CD4-positive, alpha-beta T cell treated with Interleukin-6 for 4 hours (primary cell): Measurements from ENCODE around the gene CCL4L2.
"Not testable (repeated sequence)": the region's sequence is repeated elsewhere in the genome, so short reads cannot be mapped to it uniquely, and the experiment has no call there.

Experiments used
- DNase-seq: peaks from one replicate; pipeline ENCODE4 v3.0.0-alpha.2; 2020; ENCODE audit warnings: mixed read lengths

The CCL4L2 gene

GRCh38 chr17:36210439-36211211, at the start of gene CCL4L2:
Gene CCL4L2 (plus strand): TSS chr17:36211063.
- DNase-seq: not testable (repeated sequence)

- DNase-seq: not testable (repeated sequence)
These were observed 42.0 kb upstream of the CCL4L2 start for GRCh38 chr17:36168836-36169235.

- not testable (repeated sequence) for DNase-seq
These were observed 34.3 kb upstream of the CCL4L2 start, which contains the start of gene TBC1D3B for GRCh38 chr17:36176536-36176935. Gene TBC1D3B (minus strand): TSS chr17:36176636. CDS start chr17:36175050, 1,586 bp downstream.

- not testable (repeated sequence) for DNase-seq
These were observed 29.3 kb upstream of the CCL4L2 start for GRCh38 chr17:36181446-36182175.

DNA sequence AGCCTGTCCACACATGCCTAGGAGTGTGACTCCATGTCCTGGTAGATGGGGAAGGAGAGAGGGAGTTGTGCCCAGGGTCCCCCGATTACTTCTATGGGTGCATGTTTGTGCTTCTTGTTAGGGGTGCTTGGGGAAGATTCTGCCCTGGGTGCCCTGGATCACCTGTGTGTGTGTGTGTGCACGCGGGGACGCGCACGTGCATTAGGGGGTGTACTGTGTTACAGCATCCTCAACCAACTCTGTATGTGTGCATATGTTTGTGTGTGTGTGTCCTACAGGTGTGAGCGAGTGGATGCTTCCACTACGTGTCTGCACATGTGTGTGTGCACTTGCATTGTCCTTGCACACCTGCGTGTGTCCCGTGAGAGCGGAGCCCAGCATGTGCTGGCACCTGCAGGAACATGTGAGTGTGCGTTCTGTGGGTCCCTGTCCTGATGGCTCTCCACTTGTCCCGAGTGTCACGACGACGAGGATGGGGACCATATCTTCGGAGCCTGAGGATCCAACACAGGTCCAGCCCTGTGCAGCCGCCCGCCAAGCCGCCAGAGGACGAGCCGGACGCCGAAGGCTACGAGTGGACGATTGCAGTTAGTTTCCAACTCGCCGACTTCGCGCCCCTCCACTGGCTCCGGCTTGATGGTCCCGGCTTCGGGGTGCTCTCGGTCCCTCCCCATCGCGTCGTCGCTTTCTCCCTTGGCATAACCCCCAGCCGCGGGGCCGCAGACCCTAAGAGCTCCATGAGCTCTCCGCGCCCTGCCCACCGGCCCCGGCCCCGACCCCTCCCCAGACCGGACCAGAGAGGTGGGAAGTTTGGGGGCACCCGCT, 28.5 kb upstream of the CCL4L2 start:
- no peak for DNase-seq

- DNase-seq: no peak
These were observed 27.6 kb upstream of the CCL4L2 start for GRCh38 chr17:36183001-36183971.

DNA sequence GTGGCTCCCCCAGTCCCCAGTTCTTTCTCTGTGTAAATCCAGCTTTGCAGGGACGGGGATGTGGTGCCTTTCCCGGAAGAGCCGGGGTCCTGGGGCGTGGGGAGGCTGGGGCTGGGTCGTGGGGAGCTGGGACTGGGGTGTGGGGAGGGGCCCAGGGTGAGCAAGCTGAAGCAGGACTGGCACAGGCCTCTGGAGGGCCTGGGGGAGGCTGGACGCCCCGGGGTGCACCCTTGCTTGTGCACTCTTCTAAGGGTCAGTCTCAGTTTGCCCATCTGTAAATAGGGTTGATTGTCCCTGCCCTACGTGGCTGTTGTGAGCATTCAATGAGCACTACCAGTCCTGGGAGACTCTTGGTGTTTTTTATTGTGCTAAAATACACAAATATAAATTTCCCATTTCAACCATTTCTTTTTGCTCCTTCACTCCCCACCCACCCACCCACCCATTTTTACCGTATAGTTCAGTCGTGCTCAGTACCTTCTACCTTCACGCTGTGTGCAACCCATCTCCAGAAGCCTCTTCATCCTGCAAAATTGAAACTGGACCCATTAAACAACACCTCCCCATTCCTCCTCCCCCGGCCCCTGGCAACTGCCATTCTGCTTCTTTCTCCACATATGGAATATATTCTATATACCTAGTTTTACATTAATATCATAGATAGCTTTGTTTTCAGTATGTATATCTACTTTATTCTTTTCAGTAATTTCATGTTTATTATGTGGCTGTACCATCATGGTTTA, 26.7 kb upstream of the CCL4L2 start:
- DNase-seq: no peak

GRCh38 chr17:36185416-36185815, 25.4 kb upstream of the CCL4L2 start:
- DNase-seq: no peak

DNA sequence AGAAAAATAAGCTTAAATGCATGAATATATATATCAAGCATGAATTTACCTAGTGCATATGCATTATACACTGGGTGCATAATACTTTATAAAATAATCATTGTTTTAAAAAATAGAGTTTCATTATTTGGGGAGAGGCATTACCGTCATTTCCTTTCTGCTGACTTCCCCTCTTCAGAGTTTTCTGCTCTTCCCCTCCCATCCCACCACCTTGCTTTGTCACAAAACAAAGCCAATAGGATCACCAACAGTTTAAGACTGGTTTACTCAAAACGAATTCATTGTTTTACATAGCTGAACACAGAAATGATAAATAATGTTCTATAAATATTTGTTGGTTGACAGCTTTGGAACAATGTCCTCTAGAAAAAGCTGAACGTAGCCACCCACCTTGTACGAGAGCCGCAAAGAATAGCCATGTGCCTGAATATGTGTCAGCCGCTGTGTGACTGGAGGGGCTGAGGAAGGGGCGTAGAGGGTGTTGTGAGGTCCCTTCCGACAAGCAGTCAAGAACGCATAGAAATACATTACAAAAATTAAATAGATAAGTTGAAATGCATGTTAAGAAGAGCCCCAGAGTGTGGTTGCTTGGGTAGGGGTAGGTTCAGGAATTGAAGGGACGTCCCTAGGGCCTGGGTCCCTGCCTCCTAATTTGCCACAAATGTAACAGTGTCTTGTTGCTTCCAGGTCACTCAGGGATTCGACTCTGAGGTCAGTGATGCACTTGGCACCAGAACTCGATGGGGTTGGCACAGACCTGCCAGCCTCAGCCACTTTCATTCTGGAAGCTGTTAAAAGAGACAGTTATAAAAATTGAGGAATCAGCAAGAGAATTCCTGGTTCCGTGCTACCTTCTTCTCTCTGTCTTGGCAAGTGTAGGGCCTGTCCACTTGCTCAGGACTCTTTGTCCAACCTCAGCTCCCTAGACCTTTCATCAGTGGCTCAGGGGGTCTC, 23.8 kb upstream of the CCL4L2 start:
- DNase-seq: not testable (repeated sequence)

DNA sequence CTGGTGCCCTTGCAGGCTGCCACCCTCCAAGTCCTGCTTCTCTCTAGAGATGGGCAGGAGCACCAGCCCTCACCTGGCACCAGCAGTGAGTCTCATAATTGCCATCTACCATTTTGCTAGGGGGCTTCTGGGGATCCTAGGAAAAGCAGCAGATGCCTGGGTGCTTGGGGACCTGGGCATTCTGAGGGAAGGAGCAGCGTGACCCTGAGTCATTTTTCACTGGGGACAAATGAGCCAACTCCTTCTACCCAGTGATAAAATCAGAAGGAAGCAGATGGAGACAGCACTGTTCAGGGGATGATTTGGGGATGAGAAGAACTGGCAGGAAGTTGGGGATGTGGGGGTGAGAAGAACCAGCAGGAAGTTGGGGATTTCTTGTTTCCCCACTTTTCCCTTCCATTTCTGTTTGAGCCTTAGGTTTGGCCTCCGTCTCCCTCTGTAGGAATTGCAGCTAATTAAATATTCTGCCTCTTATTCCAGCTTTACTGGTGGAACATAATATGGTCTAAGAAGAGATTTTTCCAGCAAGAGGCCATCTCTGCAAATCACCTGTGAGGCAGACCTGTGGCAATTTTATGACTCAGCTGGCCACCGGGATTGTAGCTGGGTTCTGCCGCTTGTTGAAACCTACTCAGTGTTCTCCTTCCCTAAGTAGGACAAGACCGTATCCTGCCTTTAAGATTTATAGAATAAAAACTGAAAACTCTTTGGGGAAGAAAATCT, 22.8 kb upstream of the CCL4L2 start:
- not testable (repeated sequence) for DNase-seq

- DNase-seq: peak; percentile 34
These were observed 22.0 kb upstream of the CCL4L2 start for GRCh38 chr17:36188891-36189306.

DNA sequence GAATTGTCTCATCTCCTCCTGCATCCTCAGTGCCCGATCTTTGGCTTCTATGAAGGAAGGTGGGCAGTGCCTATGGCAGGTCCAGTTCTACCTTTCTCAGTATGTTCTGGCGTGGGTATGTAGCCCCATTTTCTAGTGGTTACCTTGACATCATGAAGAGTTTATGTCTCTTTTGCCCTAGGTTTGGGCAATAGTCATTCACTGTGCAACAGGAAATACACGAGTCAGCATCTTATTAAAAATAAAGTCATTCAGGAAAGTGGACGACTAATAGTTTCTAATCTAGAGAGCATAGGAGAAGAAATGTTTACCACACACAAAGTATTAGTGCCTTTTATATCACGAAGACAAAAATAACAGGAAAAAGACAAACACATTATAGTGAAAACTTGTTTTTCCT, 20.9 kb upstream of the CCL4L2 start:
- not testable (repeated sequence) for DNase-seq

DNA sequence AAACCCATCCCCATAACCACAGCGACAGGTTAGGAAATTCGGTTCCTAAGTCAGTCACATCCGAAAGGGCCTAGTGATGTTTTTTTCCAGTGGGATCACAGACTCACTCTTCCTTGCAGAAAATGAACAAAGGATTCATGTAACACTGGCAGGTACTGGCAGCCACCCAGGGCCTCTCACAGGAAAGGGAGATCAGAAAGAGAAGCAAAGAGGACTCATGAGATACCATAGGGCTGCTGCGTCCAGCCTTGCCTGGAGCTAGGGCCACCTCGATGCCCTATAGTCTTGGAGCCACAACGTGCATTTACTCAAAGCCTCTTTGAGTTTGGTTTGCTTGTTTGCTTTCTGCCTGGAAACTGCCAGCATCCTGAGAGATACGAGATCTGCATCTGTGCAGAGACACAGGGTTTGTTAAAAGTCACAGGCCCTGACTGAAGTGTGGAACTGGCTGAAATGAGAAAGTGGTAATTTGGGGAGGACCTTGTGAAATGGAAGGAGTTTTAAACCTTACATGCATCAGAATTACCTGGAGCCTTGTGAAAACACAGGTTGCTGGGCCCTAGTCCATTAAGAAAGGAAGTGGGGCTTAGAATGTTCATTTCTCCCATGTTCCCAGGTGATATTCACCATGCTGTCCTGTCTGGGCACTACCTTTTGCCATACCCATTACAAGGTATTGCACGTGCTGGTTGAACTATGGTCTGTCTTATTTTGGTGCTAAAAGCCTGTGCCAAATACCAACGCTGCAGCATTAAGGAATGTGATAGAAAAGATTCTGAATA, 20.1 kb upstream of the CCL4L2 start:
- not testable (repeated sequence) for DNase-seq

- no peak for DNase-seq
These were observed 17.6 kb upstream of the CCL4L2 start for GRCh38 chr17:36193216-36193775.

- DNase-seq: not testable (repeated sequence)
These were observed 16.6 kb upstream of the CCL4L2 start for GRCh38 chr17:36194147-36194831.

DNA sequence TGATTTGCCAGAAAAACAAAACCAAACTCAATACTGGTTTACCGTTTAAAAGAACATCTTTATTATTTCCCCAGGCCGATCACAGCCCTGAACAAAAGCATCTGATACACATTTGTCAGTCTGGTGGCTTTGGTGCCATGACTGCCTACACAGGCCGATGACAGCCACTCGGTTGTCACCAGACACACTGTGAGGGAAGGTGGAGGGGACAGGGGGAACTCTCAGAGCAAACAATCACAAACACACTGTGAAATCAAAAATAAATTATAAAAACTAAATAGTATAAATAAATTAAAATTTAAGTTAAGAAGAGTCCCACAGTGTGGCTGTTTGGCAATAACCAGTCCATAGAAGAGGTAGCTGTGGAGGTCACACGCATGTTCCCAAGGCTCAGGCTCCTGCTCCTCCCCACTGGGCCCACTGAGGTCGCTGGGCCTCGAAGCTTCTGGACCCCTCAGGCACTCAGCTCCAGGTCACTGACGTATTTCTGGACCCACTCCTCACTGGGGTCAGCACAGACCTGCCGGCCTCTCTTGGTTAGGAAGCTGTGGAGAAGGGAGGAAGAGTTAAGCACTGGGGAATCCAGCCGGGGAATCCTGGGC, 15.9 kb upstream of the CCL4L2 start:
- not testable (repeated sequence) for DNase-seq
